GM12801 (cell line): ENCODE results near the gene SPECC1L.

Experiments used
- TF ChIP-seq, protein P1 (sequence below): IDR thresholded peaks from one replicate; pipeline ENCODE4 v1.5.1; 2011; ENCODE audit warnings: control low read depth; ENCODE audit not compliant: insufficient read length; ENCODE audit errors: extremely low read depth

Gene SPECC1L

GRCh38 chr22:24289114-24289513 lies 18.5 kb downstream of the SPECC1L start:
- TF ChIP-seq, protein P1, sequence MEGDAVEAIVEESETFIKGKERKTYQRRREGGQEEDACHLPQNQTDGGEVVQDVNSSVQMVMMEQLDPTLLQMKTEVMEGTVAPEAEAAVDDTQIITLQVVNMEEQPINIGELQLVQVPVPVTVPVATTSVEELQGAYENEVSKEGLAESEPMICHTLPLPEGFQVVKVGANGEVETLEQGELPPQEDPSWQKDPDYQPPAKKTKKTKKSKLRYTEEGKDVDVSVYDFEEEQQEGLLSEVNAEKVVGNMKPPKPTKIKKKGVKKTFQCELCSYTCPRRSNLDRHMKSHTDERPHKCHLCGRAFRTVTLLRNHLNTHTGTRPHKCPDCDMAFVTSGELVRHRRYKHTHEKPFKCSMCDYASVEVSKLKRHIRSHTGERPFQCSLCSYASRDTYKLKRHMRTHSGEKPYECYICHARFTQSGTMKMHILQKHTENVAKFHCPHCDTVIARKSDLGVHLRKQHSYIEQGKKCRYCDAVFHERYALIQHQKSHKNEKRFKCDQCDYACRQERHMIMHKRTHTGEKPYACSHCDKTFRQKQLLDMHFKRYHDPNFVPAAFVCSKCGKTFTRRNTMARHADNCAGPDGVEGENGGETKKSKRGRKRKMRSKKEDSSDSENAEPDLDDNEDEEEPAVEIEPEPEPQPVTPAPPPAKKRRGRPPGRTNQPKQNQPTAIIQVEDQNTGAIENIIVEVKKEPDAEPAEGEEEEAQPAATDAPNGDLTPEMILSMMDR = no peak

DNA sequence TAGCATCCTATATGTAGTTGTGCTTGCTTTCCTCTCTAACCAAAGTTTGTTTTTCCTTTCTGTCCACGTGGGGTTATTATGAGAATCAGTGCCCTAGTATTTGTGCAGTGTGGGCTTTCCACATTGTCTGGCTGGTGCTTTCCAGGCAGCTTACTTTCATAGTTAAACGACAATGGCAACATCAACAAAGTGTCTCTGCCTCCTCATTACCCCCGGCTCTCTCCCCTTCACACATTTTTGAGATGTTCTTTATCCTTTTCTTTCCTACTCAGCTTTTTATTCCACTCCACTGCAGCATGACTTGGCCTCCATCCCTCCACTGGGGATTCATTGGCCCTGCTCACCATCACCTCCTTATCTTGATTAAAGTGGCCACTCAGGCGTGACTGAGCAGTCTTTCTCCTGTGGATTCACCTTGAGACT lies 19.1 kb downstream of the SPECC1L start:
- TF ChIP-seq, protein P1 = no peak

- TF ChIP-seq, protein P1 = no peak
These were observed 19.8 kb downstream of the SPECC1L start for GRCh38 chr22:24290459-24290858.

GRCh38 chr22:24291515-24292201 lies 21.0 kb downstream of the SPECC1L start:
- TF ChIP-seq, protein P1 = no peak

DNA sequence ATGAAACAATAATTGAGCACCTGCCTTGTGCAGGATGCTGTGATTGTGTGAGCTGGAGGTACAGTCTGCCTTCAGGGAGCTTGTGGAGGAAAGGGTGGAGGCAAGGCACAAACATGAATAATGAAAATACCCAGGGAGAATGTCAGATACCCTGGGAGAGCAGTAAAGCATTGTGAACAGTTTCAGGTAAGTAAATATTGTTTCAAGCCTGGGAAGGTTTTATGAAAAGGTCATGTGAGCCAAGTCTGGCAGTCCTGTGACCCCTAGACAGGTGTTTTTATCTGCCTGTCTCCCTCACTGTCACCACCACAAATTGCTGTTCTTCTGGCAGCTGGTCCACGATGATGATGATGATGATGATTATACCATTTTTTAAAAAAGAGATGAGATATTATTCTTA lies 32.0 kb downstream of the SPECC1L start:
- TF ChIP-seq, protein P1 = no peak

GRCh38 chr22:24303007-24303406 lies 32.4 kb downstream of the SPECC1L start:
- TF ChIP-seq, protein P1 = no peak

GRCh38 chr22:24304062-24304675 lies 33.5 kb downstream of the SPECC1L start:
- TF ChIP-seq, protein P1 = no peak
